Measurements from ENCODE around the gene FGF11. TPM values are rescaled to one million over a fixed set of nuclear protein-coding genes. Genes with fewer than 3 reads are reported as not detected.
"Not testable (repeated sequence)": the region's sequence is repeated elsewhere in the genome, so short reads cannot be mapped to it uniquely, and the experiment has no call there.

FGF11 gene
- total RNA-seq, 2 donors from 2014 or later: 4.4 to 16.9 TPM

DNA sequence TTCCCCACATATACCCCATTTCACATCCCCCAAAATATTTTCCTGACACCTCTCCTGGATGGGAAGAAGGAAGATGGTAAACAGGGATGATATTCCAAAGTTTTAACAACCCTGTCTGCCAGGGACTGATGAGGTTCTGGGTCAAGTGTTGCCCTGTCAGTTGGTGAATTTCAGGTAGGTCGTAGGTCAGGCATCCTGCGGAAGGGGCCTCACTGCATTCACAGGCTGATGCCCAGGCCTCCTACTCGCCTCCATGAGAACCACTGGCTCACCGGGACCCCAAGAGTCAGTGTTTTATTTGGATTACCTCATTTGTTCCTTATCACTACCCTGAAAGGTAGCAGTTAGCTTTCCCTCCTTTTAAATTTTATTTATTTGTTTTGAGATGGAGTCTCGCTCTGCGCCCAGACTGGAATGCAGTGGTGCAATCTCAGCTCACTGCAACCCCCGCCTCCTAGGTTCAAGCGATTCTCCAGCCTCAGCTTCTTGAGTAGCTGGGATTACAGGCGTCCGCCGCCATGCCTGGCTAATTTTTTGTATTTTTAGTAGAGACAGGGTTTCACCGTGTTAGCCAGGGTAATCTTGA, 29.6 kb downstream of the FGF11 start:
- no peaks in the 10 kb centered on the region for H3K27me3 Mint-ChIP-seq
- H3K9me3 Mint-ChIP-seq: no peaks in the 10 kb centered on the region
- H3K4me3 Mint-ChIP-seq: no peak overlapping the region
- H3K4me1 Mint-ChIP-seq: peaks cover 5% of the 10 kb centered on the region
- H3K36me3 Mint-ChIP-seq (ENCODE audit: low read depth): peaks cover 18% of the 10 kb centered on the region
- ATAC-seq (replicated peaks): no peak
- no peak overlapping the region for H3K27ac Mint-ChIP-seq

DNA sequence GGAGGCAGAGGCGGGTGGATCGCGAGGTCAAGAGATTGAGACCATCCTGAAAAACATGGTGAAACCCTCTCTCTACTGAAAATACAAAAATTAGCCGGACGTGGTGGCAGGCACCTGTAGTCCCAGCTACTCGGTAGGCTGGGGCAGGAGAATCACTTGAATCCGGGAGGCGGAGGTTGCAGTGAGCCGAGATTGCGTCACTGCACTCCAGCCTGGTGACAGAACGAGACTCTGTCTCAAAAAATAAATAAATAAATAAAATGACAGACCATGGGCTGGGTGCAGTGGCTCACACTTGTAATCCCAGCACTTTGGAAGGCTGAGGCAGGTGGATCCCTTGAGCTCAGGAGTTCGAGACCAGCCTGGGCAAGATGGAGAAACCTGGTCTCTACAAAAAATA, 30.5 kb downstream of the FGF11 start:
- H3K27ac Mint-ChIP-seq; ATAC-seq (replicated peaks); H3K4me1 Mint-ChIP-seq; H3K4me3 Mint-ChIP-seq; H3K9me3 Mint-ChIP-seq; H3K27me3 Mint-ChIP-seq: not testable (repeated sequence)
- H3K36me3 Mint-ChIP-seq (ENCODE audit: low read depth): peaks cover 12% of the 10 kb centered on the region

DNA sequence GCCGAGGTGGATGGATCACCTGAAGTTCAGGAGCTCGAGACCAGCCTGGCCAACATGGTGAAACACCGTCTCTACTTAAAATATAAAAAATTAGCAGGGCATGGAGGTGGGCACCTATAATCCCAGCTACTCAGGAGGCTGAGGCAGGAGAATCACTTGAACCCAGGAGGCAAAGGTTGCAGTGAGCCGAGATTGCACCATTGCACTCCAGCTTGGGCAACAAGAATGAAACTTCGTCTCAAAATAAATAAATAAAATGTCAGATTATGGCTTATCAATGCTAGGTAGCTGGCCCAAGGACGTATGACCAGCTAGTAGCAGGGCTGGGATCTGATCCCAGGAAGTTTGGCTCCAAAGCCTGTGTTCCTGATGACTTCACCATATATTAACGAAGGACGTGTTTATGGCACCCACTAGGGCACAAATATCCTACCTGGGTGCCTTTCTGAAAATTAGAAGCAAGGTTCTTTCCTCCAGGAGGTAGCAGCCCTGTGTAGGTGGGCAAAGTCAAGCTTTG, 31.2 kb downstream of the FGF11 start:
- not testable (repeated sequence) for H3K4me3 Mint-ChIP-seq; ATAC-seq (replicated peaks); H3K27me3 Mint-ChIP-seq; H3K4me1 Mint-ChIP-seq; H3K27ac Mint-ChIP-seq; H3K9me3 Mint-ChIP-seq
- peaks cover 12% of the 10 kb centered on the region for H3K36me3 Mint-ChIP-seq (ENCODE audit: low read depth)

DNA sequence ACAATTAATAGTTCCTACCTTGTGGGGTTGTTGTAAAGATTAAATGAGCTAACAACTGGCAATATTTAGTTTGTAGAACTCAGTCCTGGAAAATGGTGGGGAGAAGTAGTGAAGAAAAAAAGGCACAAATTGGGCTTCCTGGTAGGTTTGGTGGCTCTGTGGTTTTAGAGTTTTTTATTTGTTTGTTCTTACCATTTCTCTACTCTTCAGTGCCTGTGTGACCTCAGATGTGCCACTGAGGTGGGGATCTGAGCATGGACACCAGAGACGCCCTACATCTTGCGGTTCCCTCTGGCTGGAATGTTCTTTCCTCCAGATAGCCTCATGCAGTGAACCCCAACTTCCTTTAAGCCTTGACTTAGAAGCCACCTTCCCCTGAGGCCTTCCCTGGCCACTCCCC, 32.4 kb downstream of the FGF11 start:
- peak overlapping the region; percentile 41 for H3K27ac Mint-ChIP-seq
- H3K27me3 Mint-ChIP-seq: no peaks in the 10 kb centered on the region
- H3K4me1 Mint-ChIP-seq: peaks cover 15% of the 10 kb centered on the region
- ATAC-seq (replicated peaks): no peak
- H3K9me3 Mint-ChIP-seq: no peaks in the 10 kb centered on the region
- H3K36me3 Mint-ChIP-seq (ENCODE audit: low read depth): peaks cover 4% of the 10 kb centered on the region
- no peak overlapping the region for H3K4me3 Mint-ChIP-seq

DNA sequence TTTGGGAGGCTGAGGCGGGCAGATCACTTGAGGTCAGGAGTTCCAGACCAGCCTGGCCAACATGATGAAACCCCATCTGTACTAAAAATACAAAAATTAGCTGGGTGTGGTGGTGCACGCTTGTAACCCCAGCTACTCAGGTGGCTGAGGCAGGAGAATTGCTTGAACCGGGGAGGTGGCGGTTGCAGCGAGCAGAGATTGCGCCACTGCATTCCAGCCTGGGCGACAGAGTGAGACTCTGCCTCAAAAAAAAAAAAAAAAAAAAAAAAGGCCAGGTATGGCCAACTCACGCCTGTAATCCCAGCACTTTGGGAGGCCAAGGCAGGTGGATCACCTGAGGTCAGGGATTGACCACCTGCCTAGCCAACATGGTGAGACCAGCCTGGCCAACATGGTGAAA, 35.5 kb downstream of the FGF11 start:
- Mint-ChIP-seq H3K27ac (peak overlapping the region; percentile 33), H3K4me1 (peaks cover 26% of the 10 kb centered on the region)
- H3K27me3 Mint-ChIP-seq; H3K36me3 Mint-ChIP-seq (ENCODE audit: low read depth); H3K9me3 Mint-ChIP-seq; H3K4me3 Mint-ChIP-seq; ATAC-seq (replicated peaks): not testable (repeated sequence)

DNA sequence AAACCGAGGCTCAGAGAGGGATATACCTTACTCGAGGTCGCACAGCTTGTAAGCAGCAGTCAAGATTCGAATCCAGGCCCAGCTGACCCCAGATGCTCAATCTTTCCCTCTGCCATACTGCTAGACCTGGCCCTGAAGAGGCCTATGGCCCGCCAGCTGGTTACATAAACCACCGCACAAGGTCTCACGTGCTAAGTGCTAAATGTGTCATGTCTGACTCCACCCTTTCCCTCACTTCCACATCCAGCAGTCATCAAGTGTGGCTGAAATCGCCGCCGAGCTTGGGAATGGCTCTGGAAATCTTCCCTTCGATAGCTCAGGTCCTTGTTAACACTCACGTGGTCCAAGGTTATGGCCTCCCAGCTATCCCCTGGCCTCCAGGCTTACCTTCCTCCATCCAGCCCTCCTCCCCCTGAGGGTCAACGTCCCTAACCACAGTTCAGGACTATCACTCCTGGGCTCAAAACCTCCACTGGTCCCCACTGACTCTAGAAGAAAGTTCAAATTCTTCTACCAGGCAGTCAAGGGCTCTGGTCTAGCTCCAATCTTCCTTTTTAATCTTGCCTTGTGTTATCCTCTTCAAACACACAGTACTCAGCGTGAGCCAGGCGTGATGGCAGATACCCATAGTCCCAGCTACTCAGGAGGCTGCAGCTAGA, 36.6 kb downstream of the FGF11 start:
- no peaks in the 10 kb centered on the region for H3K27me3 Mint-ChIP-seq
- H3K4me3 Mint-ChIP-seq: peak overlapping the region; percentile 88
- H3K27ac Mint-ChIP-seq: peak overlapping the region; percentile 57
- no peak for ATAC-seq (replicated peaks)
- no peaks in the 10 kb centered on the region for H3K9me3 Mint-ChIP-seq
- H3K36me3 Mint-ChIP-seq (ENCODE audit: low read depth): peaks cover 8% of the 10 kb centered on the region
- H3K4me1 Mint-ChIP-seq: peaks cover 31% of the 10 kb centered on the region

DNA sequence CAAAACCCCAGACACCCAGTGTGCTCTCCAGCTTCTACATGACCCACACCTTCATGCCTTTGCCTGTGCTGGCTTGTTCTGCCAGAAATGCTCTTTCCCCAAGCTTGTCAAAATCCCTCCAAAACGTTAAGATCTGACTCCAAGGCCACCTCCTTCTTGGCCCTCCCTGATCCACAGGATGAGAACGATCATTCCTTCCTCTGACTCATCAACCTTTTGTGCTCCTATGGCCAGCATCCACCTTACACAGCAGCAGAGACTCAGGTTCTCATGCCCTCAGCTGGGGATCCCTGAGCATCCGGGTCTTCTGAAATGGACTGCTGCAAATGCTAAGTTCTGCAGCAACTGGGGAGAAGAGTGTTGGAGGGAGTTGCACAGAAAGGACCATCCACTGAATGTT, 37.2 kb downstream of the FGF11 start:
- H3K27ac Mint-ChIP-seq: peak overlapping the region; percentile 57
- ATAC-seq (replicated peaks): no peak
- H3K9me3 Mint-ChIP-seq: no peaks in the 10 kb centered on the region
- peaks cover 31% of the 10 kb centered on the region for H3K4me1 Mint-ChIP-seq
- peak overlapping the region; percentile 88 for H3K4me3 Mint-ChIP-seq
- no peaks in the 10 kb centered on the region for H3K27me3 Mint-ChIP-seq
- peaks cover 8% of the 10 kb centered on the region for H3K36me3 Mint-ChIP-seq (ENCODE audit: low read depth)

DNA sequence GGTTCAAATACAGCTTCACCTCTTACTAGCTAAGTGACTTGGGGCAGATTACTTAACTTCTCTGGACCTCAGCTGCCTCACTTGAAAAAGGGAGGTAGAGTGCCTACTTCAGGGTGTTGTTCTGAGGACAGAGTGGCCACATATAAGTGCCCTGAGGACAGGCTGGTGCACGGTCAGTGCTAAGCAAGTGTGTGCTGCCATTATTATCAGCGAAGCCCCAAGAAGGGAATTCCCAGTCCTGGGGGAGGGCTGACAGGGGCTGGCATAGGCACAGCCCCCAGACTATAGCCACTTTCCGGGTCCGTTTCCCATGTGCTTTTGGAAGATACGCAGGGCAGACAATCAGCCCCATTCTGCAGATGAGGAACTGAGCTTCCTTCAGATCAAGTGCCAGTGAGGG, 37.6 kb downstream of the FGF11 start:
- H3K27ac Mint-ChIP-seq: peak overlapping the region; percentile 57

DNA sequence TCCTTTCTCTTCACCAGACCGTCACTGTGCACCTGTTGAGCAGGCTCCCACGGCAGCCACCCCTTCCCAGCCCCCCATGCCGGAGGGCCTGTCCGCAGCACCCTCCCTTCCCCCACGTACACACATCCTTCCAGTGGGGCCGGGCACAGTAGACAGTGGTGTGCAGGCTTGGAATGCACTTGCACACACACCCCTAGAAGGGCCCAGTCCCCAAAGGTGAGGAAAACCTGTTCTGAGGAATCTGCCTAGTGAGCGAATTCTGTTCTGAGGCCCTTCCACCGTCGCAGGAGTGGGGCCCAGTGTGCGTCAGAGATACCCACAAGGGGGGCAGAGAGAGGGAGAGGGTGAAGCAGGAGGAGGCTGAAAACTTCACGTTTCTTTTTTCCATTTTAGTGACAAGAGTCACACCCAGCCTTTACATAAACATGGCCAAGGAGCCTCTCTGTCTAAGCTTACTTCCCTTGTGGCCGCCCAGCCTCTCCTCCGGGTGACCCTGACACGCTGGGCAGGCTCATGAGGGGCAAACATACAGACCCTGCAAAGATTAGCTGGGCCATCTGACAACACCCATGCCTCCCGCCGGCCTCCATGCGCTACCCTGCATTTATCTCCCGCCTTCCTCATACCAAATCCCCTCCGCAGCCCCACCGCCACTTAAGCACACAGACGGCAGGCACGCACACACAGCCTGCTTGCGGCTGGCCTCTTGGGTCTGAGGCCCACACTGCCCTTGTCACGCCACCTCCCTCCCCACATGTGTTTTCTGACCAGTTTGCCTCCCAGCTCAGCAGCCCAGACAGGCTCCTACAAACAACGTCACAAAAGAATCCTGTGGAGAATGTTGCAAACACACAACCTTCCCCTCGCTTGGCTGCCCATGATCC, 38.3 kb downstream of the FGF11 start:
- Mint-ChIP-seq H3K4me3 (peak overlapping the region; percentile 88), H3K27ac (peak overlapping the region; percentile 86), H3K9me3 (no peaks in the 10 kb centered on the region), H3K4me1 (peaks cover 36% of the 10 kb centered on the region), H3K27me3 (no peaks in the 10 kb centered on the region), H3K36me3 (ENCODE audit: low read depth) (peaks cover 8% of the 10 kb centered on the region)
- ATAC-seq (replicated peaks): no peak

More for the DNA sequence above, 37.6 kb downstream of the FGF11 start:
- H3K36me3 Mint-ChIP-seq (ENCODE audit: low read depth): peaks cover 8% of the 10 kb centered on the region
- no peak for ATAC-seq (replicated peaks)
- peak overlapping the region; percentile 88 for H3K4me3 Mint-ChIP-seq
- H3K9me3 Mint-ChIP-seq: no peaks in the 10 kb centered on the region
- H3K27me3 Mint-ChIP-seq: no peaks in the 10 kb centered on the region
- peaks cover 32% of the 10 kb centered on the region for H3K4me1 Mint-ChIP-seq

DNA sequence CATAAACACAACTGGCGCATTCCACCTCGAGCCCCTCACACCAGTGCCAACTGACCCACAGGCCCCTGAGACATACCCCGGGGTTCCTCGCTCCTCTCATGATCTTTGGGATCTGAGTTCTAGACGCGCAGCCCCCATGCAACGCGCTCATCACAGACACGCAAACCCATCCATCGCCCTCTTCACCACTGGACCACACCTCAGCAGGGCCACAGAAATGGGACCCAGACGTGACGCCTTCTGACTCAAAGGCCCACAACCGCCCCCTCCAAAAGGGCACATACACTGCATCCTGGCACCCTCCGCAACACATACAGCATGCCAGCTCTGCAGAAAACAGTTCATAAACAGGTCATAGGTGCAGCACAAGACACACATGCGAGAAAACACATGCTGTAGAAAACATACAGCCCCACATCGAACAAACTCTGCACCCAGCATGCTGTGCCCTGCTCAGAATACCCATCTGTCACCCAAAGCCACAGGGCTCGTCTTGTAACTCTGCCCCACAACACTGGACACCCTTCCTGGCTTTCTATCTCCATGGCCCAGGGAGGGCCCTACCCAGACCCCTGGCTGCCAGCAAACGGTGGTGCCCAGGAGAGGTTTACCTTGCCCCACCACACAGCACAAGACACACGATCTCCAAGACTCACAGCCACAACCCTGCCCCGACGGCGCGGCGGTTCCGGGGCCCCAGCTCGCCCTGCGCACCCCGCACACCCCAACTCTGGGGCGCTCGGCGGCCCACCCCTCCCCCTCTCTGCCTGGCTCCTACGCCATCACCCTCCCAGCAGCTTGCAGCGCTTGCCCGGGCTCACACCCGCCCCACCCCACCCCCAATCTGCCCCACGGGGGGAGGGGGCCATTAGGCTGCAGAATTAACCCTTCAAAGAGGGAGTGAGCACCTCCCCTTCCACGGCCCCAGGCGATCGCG, 39.2 kb downstream of the FGF11 start:
- Mint-ChIP-seq H3K9me3 (no peaks in the 10 kb centered on the region), H3K4me1 (peaks cover 42% of the 10 kb centered on the region), H3K27ac (peak overlapping the region; percentile 86), H3K36me3 (ENCODE audit: low read depth) (peaks cover 10% of the 10 kb centered on the region), H3K27me3 (no peaks in the 10 kb centered on the region), H3K4me3 (peak overlapping the region; percentile 88)
- ATAC-seq (replicated peaks): peak; percentile 50

DNA sequence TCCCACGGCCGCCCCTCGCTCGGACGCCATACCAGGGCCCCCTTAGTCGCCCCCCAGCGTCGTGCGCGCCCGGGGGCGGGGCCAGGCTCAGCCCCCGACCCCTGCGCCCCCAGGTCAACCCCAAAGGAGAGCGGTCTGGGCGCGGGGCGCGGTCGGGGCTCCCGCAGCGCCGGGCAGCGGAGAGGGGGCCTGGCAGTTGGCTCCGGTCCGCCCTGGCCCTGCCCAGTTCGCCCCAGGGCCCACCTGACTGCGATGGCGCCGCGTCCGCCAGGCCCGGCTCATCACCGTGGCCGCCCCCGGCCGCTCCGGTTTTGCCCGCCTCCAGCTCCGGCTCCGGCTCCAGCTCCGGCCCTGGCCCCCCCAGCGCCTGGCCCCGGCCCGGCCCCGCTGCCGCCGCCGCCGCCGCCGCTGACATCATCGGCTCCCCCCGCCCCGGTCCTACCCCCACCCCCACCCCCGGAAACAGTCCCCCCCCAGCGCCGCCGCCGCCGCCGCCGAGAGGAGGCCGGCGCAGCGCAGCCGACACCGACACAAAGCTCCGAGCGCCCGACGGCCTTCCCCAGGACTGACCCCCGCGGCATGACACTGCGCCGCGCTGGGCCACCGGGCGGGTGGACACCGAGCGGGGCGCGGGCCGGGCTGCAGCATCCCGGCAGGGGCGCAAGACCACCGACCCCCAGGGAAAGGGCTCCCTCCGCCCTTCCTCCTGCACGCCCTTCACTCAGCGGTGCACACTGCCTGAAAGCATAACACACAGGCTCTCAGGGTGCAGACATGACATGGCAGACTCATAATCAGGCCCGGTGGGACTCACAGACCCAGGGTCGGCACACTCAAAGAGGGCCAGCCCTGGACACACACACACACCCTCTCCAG, 40.1 kb downstream of the FGF11 start, which contains the start of gene ZBTB4:
TSS of gene ZBTB4 (minus strand) at position 419 of the 876 bp plus-strand sequence. CDS start 12,830 bp downstream, outside the sequence.
- peak; percentile 20 for ATAC-seq (replicated peaks)
- Mint-ChIP-seq H3K27me3 (no peaks in the 10 kb centered on the region), H3K36me3 (ENCODE audit: low read depth) (peaks cover 19% of the 10 kb centered on the region), H3K9me3 (no peaks in the 10 kb centered on the region), H3K27ac (peak within 1 kb of the TSS; percentile 94), H3K4me3 (peak within 1 kb of the TSS; percentile 88), H3K4me1 (peaks cover 42% of the 10 kb centered on the region)

DNA sequence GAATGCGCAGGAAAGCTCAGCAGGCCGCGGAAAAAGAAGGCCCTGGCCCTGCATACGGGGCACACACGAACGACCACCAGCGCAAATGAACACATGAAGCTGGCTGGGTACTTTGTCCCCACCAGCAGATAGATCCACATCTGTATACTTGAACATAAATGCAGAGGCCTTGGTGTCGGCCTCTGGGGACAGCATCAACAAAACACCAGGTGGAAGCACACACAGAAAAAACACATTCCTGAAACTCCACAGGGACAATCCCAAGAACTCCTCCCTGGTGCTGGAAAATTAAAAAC, 40.7 kb downstream of the FGF11 start:
- H3K27ac Mint-ChIP-seq: peak overlapping the region; percentile 94
- H3K27me3 Mint-ChIP-seq: no peaks in the 10 kb centered on the region
- no peaks in the 10 kb centered on the region for H3K9me3 Mint-ChIP-seq
- H3K4me1 Mint-ChIP-seq: peaks cover 46% of the 10 kb centered on the region
- peaks cover 25% of the 10 kb centered on the region for H3K36me3 Mint-ChIP-seq (ENCODE audit: low read depth)
- H3K4me3 Mint-ChIP-seq: peak overlapping the region; percentile 86
- no peak for ATAC-seq (replicated peaks)

DNA sequence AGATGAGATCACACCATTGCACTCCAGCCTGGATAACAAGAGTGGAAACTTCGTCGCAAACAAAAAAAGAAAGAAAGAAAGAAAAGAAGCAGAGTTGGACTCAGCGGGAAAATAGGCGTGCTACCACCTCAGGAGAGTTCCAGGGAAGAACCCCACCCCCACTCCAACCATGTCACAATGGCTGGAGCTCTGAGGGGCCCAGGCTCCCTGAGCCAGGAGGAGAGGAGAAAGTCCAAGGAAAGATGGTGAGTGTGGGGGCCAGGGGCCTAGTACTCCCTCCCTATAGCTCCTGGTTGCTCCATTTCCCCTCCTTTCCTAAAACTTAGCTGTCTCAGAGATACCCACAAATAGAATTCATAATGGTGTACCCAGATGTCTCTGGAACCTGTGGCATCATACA, 42.0 kb downstream of the FGF11 start, which contains the start of gene SLC35G6:
TSS of gene SLC35G6 (plus strand) at position 172 of the 400 bp plus-strand sequence. CDS start at position 243, 71 bp downstream.
- not testable (repeated sequence) for H3K27me3 Mint-ChIP-seq; H3K9me3 Mint-ChIP-seq; ATAC-seq (replicated peaks)
- peak within 1 kb of the TSS; percentile 100 for H3K27ac Mint-ChIP-seq
- peaks cover 37% of the 10 kb centered on the region for H3K36me3 Mint-ChIP-seq (ENCODE audit: low read depth)
- peaks cover 48% of the 10 kb centered on the region for H3K4me1 Mint-ChIP-seq
- peak within 1 kb of the TSS; percentile 86 for H3K4me3 Mint-ChIP-seq
